Endodermal cell (in vitro differentiated cells): Measurements from ENCODE around the gene RPS26. TPM values are rescaled to one million over a fixed set of nuclear protein-coding genes. Genes with fewer than 3 reads are reported as not detected.
"Not testable (repeated sequence)": the region's sequence is repeated elsewhere in the genome, so short reads cannot be mapped to it uniquely, and the experiment has no call there.

ENCODE experiments used
- DNase-seq: peaks from one replicate; pipeline ENCODE4 v3.0.0-alpha.2; 2017
- H3K27ac ChIP-seq: 2 replicates; pipeline ENCODE4 v1.5.1; 2013; ENCODE audit warnings: mild to moderate bottlenecking, low read depth, low read length, moderate library complexity
- H3K27me3 ChIP-seq: 2 replicates; pipeline ENCODE4 v1.6.1; 2013; ENCODE audit warnings: mild to moderate bottlenecking, low read length, moderate library complexity; ENCODE audit not compliant: insufficient read depth, control insufficient read depth, poor library complexity, severe bottlenecking
- H3K36me3 ChIP-seq: 2 replicates; pipeline ENCODE4 v1.7.0; 2013; ENCODE audit warnings: mild to moderate bottlenecking, low read length, moderate library complexity; ENCODE audit not compliant: control insufficient read depth, insufficient read depth
- H3K4me1 ChIP-seq: one replicate; pipeline ENCODE4 v1.7.0; 2013; ENCODE audit warnings: low read length; ENCODE audit not compliant: control insufficient read depth, insufficient read depth
- H3K4me3 ChIP-seq: 2 replicates; pipeline ENCODE4 v1.5.1; 2013; ENCODE audit warnings: mild to moderate bottlenecking, low read length, moderate library complexity
- H3K9ac ChIP-seq: 2 replicates; pipeline ENCODE4 v1.6.1; 2013; ENCODE audit warnings: mild to moderate bottlenecking, low read length, moderate library complexity; ENCODE audit not compliant: poor library complexity, severe bottlenecking; ENCODE audit errors: extremely low read depth
- H3K9me3 ChIP-seq: 2 replicates; pipeline ENCODE4 v1.6.1; 2013; ENCODE audit warnings: mild to moderate bottlenecking, low read length, moderate library complexity; ENCODE audit not compliant: control insufficient read depth
- H3K27ac Mint-ChIP-seq: 2 replicates; pipeline ENCODE4 v1.8.0; 2020; ENCODE audit warnings: mixed read lengths
- H3K27me3 Mint-ChIP-seq: 2 replicates; pipeline ENCODE4 v1.8.0; 2021; ENCODE audit warnings: mild to moderate bottlenecking, mixed read lengths; ENCODE audit not compliant: insufficient read depth
- H3K36me3 Mint-ChIP-seq: 2 replicates; pipeline ENCODE4 v1.8.0; 2020; ENCODE audit warnings: low read depth, mixed read lengths
- H3K4me1 Mint-ChIP-seq: 2 replicates; pipeline ENCODE4 v1.8.0; 2020; ENCODE audit warnings: mixed read lengths
- H3K4me3 Mint-ChIP-seq: 2 replicates; pipeline ENCODE4 v1.8.0; 2020; ENCODE audit warnings: mild to moderate bottlenecking, moderate library complexity, mixed read lengths
- H3K9me3 Mint-ChIP-seq: 2 replicates; pipeline ENCODE4 v1.8.0; 2020; ENCODE audit warnings: mild to moderate bottlenecking, mixed read lengths
- CTCF ChIP-seq: fragments of 200-600 bp; sonication (generic); conservative IDR thresholded peaks from 2 replicates; pipeline ENCODE4 v1.5.0; 2021; ENCODE audit warnings: antibody characterized with exemption, mild to moderate bottlenecking
- WGBS, 2 experiments: methylation state at CpG; one replicate each; pipeline versions ENCODE4 v1.1.5 to v1.1.7; 2013; ENCODE audit warnings: missing lambda C conversion rate in 2 of 2, mixed read lengths in 1 of 2; ENCODE audit not compliant: insufficient coverage in 1 of 2, insufficient read length in 1 of 2; 5-methylcytosine and 5-hydroxymethylcytosine counted together
- total RNA-seq, 2 donors: library from RNA; stranded (reverse); fragmentation: NEBNext Ultra II Directional in 1 of 2; extraction: Animal tissue kit (Norgen Biotek cat#: 25700) in 1 of 2; gene quantifications; 2 replicates in 1 of 2; 3 replicates in 1 of 2; pipeline ENCODE4 v1.2.1, GENCODE V29; 2021

RPS26 gene
- total RNA-seq, 2 donors from 2014 or later, result 35.8 to 58.6 TPM

GRCh38 chr12:55996201-55996714 is 45.5 kb upstream of the RPS26 start:
- Histone ChIP-seq H3K27ac (no peak overlapping the region), H3K9ac (peak overlapping the region; percentile 88)
- no peaks in the 10 kb centered on the region for H3K27me3 Mint-ChIP-seq

GRCh38 chr12:55996715-55997534 is 44.8 kb upstream of the RPS26 start, which contains the start of gene SUOX:
TSS of gene SUOX (plus strand) at chr12:55997276. CDS start at chr12:56002222, 4,946 bp downstream.
- Histone ChIP-seq H3K9ac (peak within 1 kb of the TSS; percentile 88), H3K4me3 (peak within 1 kb of the TSS; percentile 99), H3K36me3 (peaks cover 45% of the 10 kb centered on the region), H3K9me3 (peaks cover 30% of the 10 kb centered on the region), H3K27ac (no peak within 1 kb of the TSS), H3K27me3 (no peaks in the 10 kb centered on the region), H3K4me1 (no peaks in the 10 kb centered on the region)
- Mint-ChIP-seq H3K36me3 (peaks cover 49% of the 10 kb centered on the region), H3K9me3 (peaks cover 16% of the 10 kb centered on the region), H3K27ac (peak within 1 kb of the TSS; percentile 96), H3K27me3 (no peaks in the 10 kb centered on the region), H3K4me1 (peaks cover 15% of the 10 kb centered on the region), H3K4me3 (peak within 1 kb of the TSS; percentile 95)
- TF ChIP-seq CTCF, result no peak
- WGBS, 2 experiments, result 11 to 25% methylated on average over 13 to 27 of the region's 27 CpGs
- DNase-seq, result peak; percentile 100

More at GRCh38 chr12:55996201-55996714, 45.5 kb upstream of the RPS26 start:
- peaks cover 48% of the 10 kb centered on the region for H3K36me3 Mint-ChIP-seq
- Histone ChIP-seq H3K4me1 (no peaks in the 10 kb centered on the region), H3K4me3 (peak overlapping the region; percentile 99), H3K9me3 (peaks cover 23% of the 10 kb centered on the region), H3K27me3 (no peaks in the 10 kb centered on the region), H3K36me3 (peaks cover 43% of the 10 kb centered on the region)
- 69 to 93% methylated on average over 7 to 14 of the region's 14 CpGs for WGBS, 2 experiments
- peak overlapping the region; percentile 95 for H3K4me3 Mint-ChIP-seq
- H3K4me1 Mint-ChIP-seq, result peaks cover 11% of the 10 kb centered on the region
- H3K27ac Mint-ChIP-seq, result peak overlapping the region; percentile 66
- TF ChIP-seq CTCF, result peak; percentile 93
- peaks cover 12% of the 10 kb centered on the region for H3K9me3 Mint-ChIP-seq
- peak; percentile 81 for DNase-seq

GRCh38 chr12:55997535-55997859 is 44.2 kb upstream of the RPS26 start:
- Histone ChIP-seq H3K27ac (no peak overlapping the region), H3K9me3 (peaks cover 36% of the 10 kb centered on the region), H3K27me3 (no peaks in the 10 kb centered on the region), H3K9ac (peak overlapping the region; percentile 88), H3K36me3 (peaks cover 45% of the 10 kb centered on the region), H3K4me3 (peak overlapping the region; percentile 99), H3K4me1 (no peaks in the 10 kb centered on the region)
- no peak for TF ChIP-seq CTCF
- H3K4me3 Mint-ChIP-seq, result peak overlapping the region; percentile 95
- H3K4me1 Mint-ChIP-seq, result peaks cover 15% of the 10 kb centered on the region
- H3K27ac Mint-ChIP-seq, result peak overlapping the region; percentile 96
- peaks cover 16% of the 10 kb centered on the region for H3K9me3 Mint-ChIP-seq
- H3K36me3 Mint-ChIP-seq, result peaks cover 49% of the 10 kb centered on the region
- H3K27me3 Mint-ChIP-seq, result no peaks in the 10 kb centered on the region
- no peak for DNase-seq
- WGBS, 2 experiments, result 5 to 8% methylated on average over 4 to 5 of the region's 5 CpGs

GRCh38 chr12:55999522-55999921 is 42.2 kb upstream of the RPS26 start:
- peaks cover 37% of the 10 kb centered on the region for H3K9me3 ChIP-seq
- H3K36me3 ChIP-seq, result peaks cover 44% of the 10 kb centered on the region
- H3K4me3 Mint-ChIP-seq, result peak overlapping the region; percentile 24
- peak overlapping the region; percentile 75 for H3K27ac Mint-ChIP-seq
- H3K27me3 Mint-ChIP-seq, H3K27ac ChIP-seq, H3K9ac ChIP-seq, H3K4me1 ChIP-seq, H3K27me3 ChIP-seq: not testable (repeated sequence)
- H3K4me3 ChIP-seq, result peak overlapping the region; percentile 99
- peaks cover 45% of the 10 kb centered on the region for H3K36me3 Mint-ChIP-seq
- H3K9me3 Mint-ChIP-seq, result peaks cover 16% of the 10 kb centered on the region
- 89 to 92% methylated on average over 2 to 4 of the region's 6 CpGs for WGBS, 2 experiments
- peak; percentile 70 for DNase-seq
- peaks cover 15% of the 10 kb centered on the region for H3K4me1 Mint-ChIP-seq

GRCh38 chr12:55999999-56000540 is 41.6 kb upstream of the RPS26 start:
- not testable (repeated sequence) for H3K27me3 Mint-ChIP-seq, H3K4me3 ChIP-seq, H3K27ac ChIP-seq, H3K4me1 ChIP-seq, H3K27me3 ChIP-seq, H3K4me3 Mint-ChIP-seq, DNase-seq, H3K27ac Mint-ChIP-seq, H3K9ac ChIP-seq
- Mint-ChIP-seq H3K4me1 (peaks cover 15% of the 10 kb centered on the region), H3K9me3 (peaks cover 16% of the 10 kb centered on the region), H3K36me3 (peaks cover 48% of the 10 kb centered on the region)
- Histone ChIP-seq H3K9me3 (peaks cover 37% of the 10 kb centered on the region), H3K36me3 (peaks cover 46% of the 10 kb centered on the region)
- 97 to 100% methylated on average over 2 to 33 of the region's 33 CpGs for WGBS, 2 experiments
